ENCODE data around the gene ABCC1.
A peak's percentile ranks its signal among the peaks of the same experiment; 100 is the strongest.
"Not testable (repeated sequence)": the region's sequence is repeated elsewhere in the genome, so short reads cannot be mapped to it uniquely, and the experiment has no call there.

The ABCC1 gene

GRCh38 chr16:15953929-15954813, 4.8 kb downstream of the ABCC1 start:
- Mint-ChIP-seq H3K36me3 (ENCODE audit: low read depth) (peaks cover 14% of the 10 kb centered on the region), H3K27ac (no peak overlapping the region), H3K9me3 (no peaks in the 10 kb centered on the region), H3K27me3 (ENCODE audit: low read depth, poor library complexity) (peaks cover 4% of the 10 kb centered on the region), H3K4me1 (peaks cover 38% of the 10 kb centered on the region), H3K4me3 (no peak overlapping the region)
- DNase-seq = no peak
- TF ChIP-seq, protein P1, sequence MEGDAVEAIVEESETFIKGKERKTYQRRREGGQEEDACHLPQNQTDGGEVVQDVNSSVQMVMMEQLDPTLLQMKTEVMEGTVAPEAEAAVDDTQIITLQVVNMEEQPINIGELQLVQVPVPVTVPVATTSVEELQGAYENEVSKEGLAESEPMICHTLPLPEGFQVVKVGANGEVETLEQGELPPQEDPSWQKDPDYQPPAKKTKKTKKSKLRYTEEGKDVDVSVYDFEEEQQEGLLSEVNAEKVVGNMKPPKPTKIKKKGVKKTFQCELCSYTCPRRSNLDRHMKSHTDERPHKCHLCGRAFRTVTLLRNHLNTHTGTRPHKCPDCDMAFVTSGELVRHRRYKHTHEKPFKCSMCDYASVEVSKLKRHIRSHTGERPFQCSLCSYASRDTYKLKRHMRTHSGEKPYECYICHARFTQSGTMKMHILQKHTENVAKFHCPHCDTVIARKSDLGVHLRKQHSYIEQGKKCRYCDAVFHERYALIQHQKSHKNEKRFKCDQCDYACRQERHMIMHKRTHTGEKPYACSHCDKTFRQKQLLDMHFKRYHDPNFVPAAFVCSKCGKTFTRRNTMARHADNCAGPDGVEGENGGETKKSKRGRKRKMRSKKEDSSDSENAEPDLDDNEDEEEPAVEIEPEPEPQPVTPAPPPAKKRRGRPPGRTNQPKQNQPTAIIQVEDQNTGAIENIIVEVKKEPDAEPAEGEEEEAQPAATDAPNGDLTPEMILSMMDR (IDR thresholded peaks at IDR 0.05) = no peak

GRCh38 chr16:15954814-15955151, 5.4 kb downstream of the ABCC1 start:
- TF ChIP-seq, protein P1 (IDR thresholded peaks at IDR 0.05) = no peak
- no peak for DNase-seq
- Mint-ChIP-seq H3K36me3 (ENCODE audit: low read depth) (peaks cover 14% of the 10 kb centered on the region), H3K4me1 (peaks cover 41% of the 10 kb centered on the region), H3K9me3 (no peaks in the 10 kb centered on the region), H3K27ac (peak overlapping the region; percentile 89), H3K27me3 (ENCODE audit: low read depth, poor library complexity) (peaks cover 4% of the 10 kb centered on the region), H3K4me3 (no peak overlapping the region)

DNA sequence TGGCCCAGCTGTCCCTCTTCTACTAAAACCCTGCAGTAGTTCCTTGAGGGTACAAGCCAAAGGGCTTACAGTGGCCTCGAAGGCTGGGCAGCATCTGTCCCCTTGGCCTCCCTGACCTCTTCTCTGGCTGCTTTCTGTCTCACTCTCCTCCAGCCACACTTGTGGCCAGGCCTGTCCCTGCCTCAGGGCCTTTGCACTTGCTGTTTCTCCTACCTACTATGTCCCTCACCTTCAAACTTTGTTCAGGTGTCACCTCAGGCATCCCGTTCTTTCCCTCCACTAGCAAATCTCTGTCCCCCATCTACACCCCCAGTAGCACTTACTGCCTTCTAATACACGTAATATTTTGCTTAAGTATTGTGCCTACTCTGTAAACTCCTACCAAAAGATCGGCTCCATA, 6.0 kb downstream of the ABCC1 start:
- TF ChIP-seq, protein P1 (IDR thresholded peaks at IDR 0.05) = no peak
- no peak overlapping the region for H3K4me3 Mint-ChIP-seq

DNA sequence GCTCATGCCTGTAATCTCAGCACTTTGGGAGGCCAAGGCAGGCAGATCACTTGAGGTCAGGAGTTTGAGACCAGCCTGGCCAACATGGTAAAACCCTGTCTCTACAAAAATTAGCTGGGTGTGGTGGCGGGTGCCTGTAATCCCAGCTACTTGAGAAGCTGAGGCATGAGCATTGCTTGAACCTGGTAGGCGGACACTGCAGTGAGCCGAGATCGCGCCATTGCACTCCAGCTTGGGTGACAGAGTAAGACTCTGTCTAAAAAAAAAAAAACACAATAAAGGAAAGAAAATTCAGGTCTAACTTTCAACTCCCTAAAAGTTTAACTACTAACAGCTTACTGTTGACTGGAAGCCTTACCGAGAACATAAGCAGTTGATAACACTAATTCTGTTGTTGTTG, 6.7 kb downstream of the ABCC1 start:
- not testable (repeated sequence) for DNase-seq; H3K27ac Mint-ChIP-seq; H3K9me3 Mint-ChIP-seq; H3K4me3 Mint-ChIP-seq; H3K27me3 Mint-ChIP-seq (ENCODE audit: low read depth, poor library complexity)
- Mint-ChIP-seq H3K4me1 (peaks cover 37% of the 10 kb centered on the region), H3K36me3 (ENCODE audit: low read depth) (peaks cover 22% of the 10 kb centered on the region)

More for the DNA sequence above, 6.0 kb downstream of the ABCC1 start:
- no peak overlapping the region for H3K27ac Mint-ChIP-seq
- no peak for DNase-seq
- H3K4me1 Mint-ChIP-seq = peaks cover 40% of the 10 kb centered on the region
- peaks cover 18% of the 10 kb centered on the region for H3K36me3 Mint-ChIP-seq (ENCODE audit: low read depth)
- H3K9me3 Mint-ChIP-seq = no peaks in the 10 kb centered on the region
- peaks cover 4% of the 10 kb centered on the region for H3K27me3 Mint-ChIP-seq (ENCODE audit: low read depth, poor library complexity)

- Mint-ChIP-seq H3K4me1 (peaks cover 34% of the 10 kb centered on the region), H3K9me3 (peaks cover 25% of the 10 kb centered on the region), H3K4me3 (peak overlapping the region; percentile 15), H3K36me3 (ENCODE audit: low read depth) (peaks cover 47% of the 10 kb centered on the region), H3K27me3 (ENCODE audit: low read depth, poor library complexity) (peaks cover 4% of the 10 kb centered on the region), H3K27ac (peak overlapping the region; percentile 96)
- TF ChIP-seq, protein P1 (IDR thresholded peaks at IDR 0.05) = no peak
- DNase-seq = no peak
These were observed 9.4 kb downstream of the ABCC1 start for GRCh38 chr16:15958703-15959348.

DNA sequence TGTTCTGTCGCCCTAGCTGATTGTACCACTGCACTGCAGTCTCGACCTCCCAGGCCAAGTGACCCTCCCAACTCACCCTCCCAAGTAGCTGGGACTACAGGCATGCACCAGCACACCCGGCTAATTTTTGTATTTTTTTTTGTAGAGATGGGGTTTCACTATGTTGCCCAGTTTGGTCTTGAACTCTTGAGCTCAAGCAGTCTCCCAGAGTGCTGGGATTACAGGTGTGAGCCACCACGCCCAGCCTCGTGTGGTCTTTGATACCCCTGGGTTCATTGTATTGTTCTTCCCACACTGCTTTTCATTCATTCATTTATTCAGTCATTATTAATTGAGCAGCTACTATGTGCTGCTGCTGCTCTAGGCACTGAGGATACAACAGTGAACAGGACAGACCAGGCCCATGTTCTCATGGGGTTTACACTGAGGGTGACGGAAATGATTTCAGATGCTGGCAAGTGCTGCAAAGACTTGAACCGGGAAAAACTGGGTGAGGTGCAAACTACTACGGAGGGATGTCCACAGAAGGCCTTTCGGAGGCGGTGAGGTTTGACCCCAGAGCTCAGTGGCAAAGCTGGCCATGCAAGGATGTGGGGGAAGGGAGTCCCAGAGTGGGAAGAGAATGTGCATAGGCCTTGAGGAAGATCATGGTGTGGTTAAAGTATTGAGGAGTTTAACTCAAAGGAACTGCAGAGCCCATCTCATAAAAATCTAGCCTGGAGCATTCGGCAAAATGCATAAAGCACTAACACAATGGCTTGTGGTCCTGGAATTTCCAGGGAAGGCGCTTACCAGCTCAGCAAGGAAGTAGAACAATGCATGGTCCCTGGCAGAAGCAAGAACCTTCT, 10.9 kb downstream of the ABCC1 start:
- peaks cover 34% of the 10 kb centered on the region for H3K9me3 Mint-ChIP-seq
- TF ChIP-seq, protein P1 (IDR thresholded peaks at IDR 0.05) = no peak
- H3K36me3 Mint-ChIP-seq (ENCODE audit: low read depth) = peaks cover 51% of the 10 kb centered on the region
- DNase-seq = no peak
- H3K27me3 Mint-ChIP-seq (ENCODE audit: low read depth, poor library complexity) = peaks cover 3% of the 10 kb centered on the region
- no peak overlapping the region for H3K4me3 Mint-ChIP-seq
- H3K4me1 Mint-ChIP-seq = peaks cover 35% of the 10 kb centered on the region
- H3K27ac Mint-ChIP-seq = peak overlapping the region; percentile 14

Data from nephron progenitor cell (in vitro differentiated cells).